ENCODE data around the gene WFDC5. TPM values are rescaled to one million over a fixed set of nuclear protein-coding genes. Genes with fewer than 3 reads are reported as not detected.

The WFDC5 gene
- total and polyA plus RNA-seq, 10 of the 15 experiments (the other 5 are each of a cell fraction or from before 2014, with no cell fraction given) = 0.20 to 0.26 (median 0.21) TPM; not detected in 7

- no peak overlapping the region for H2AFZ ChIP-seq (ENCODE audit: control insufficient read depth, low read depth, low read length)
- SMC1A ChIA-PET (ENCODE audit: uncharacterized antibody, unreplicated experiment) = interaction anchor here (0.7 to 8.3 kb wide), 17 partner anchors 9 to 297 kb away, joined by 3 to 108 read pairs (median 4); partner anchors contain the start of gene PABPC1L
- H3K9me3 ChIP-seq (replicated peaks; ENCODE audit: control insufficient read depth, insufficient read depth, low read length) = no peaks in the 10 kb centered on the region; the same call in 2 of the 3 replicates
- POLR2A ChIA-PET = interaction anchor here (1.0 kb wide), 1 partner anchor 16 kb away, joined by 3 read pairs; no protein-coding TSS in a partner anchor
- H3K4me2 ChIP-seq (ENCODE audit: control insufficient read depth, insufficient read depth) = no peak overlapping the region
- H3K9ac ChIP-seq (ENCODE audit: control insufficient read depth, insufficient read depth, low read length) = no peak overlapping the region
- in situ Hi-C loops (cut with MboI) (no loop called here), intact Hi-C loops (cut with micrococcal nuclease; ENCODE audit: unreplicated experiment) (loop anchor here (1.0 to 5.0 kb wide), 4 partner anchors 52 to 196 kb away; partner anchors contain the start of gene PABPC1L)
- BruUV-seq (replicated peaks) = no TSS peak
- H3K4me3 ChIP-seq = no peak overlapping the region
- WGBS (ENCODE audit: insufficient coverage, insufficient replicate concordance, low lambda C conversion rate, missing lambda C conversion rate) = 76% methylated on average over 9 of the region's 9 CpGs
- no peak for TF ChIP-seq LARP7 (IDR thresholded peaks at IDR 0.05)
- no peak for TF ChIP-seq HDGF (IDR thresholded peaks at IDR 0.05)
- TF ChIP-seq NKRF (conservative IDR thresholded peaks at IDR 0.05) = no peak
- RAD21 ChIA-PET (ENCODE audit: unreplicated experiment) = interaction anchor here (1.0 to 7.0 kb wide), 9 partner anchors 8 to 137 kb away, joined by 3 to 85 read pairs (median 6); partner anchors contain the start of gene TOMM34
- H3K4me1 ChIP-seq (ENCODE audit: control insufficient read depth, insufficient read depth, low read length) = no peaks in the 10 kb centered on the region
- no peak for ATAC-seq
- CTCF ChIA-PET = interaction anchor here (0.6 to 6.3 kb wide), 30 partner anchors 9 to 413 kb away, joined by 3 to 162 read pairs (median 9); partner anchors contain the start of genes PABPC1L and WFDC5
- FAIRE-seq = no peak
- H3K27ac ChIP-seq (ENCODE audit: control insufficient read depth, insufficient read depth) = no peak overlapping the region
- DNase-seq (ENCODE audit: low read depth, low spot score) = no peak
- H4K20me1 ChIP-seq (ENCODE audit: control insufficient read depth, insufficient read depth) = no peaks in the 10 kb centered on the region; the same call in 1 of the 2 replicates
- no peaks in the 10 kb centered on the region for H3K79me2 ChIP-seq (ENCODE audit: control insufficient read depth, insufficient read depth, low read length)
- H3K27me3 ChIP-seq (replicated peaks in 1 of 2; ENCODE audit: control insufficient read depth in 2 of 2, insufficient read depth in 2 of 2, low read length in 1 of 2) = peaks cover 2 to 9% of the 10 kb centered on the region in 2 experiments; a peak in 3 of 4 replicates
- H3K36me3 ChIP-seq (ENCODE audit: control insufficient read depth in 2 of 2, insufficient read depth in 2 of 2, low read length in 1 of 2) = no peaks in the 10 kb centered on the region
These were observed 18.2 kb downstream of the WFDC5 start for GRCh38 chr20:45096781-45097180.
